ENCODE data around the gene ENDOG.

Gene ENDOG

GRCh38 chr9:128810873-128811272 lies 7.4 kb upstream of the ENDOG start:
- in situ Hi-C loops (cut with HindIII; ENCODE audit: low sequenced_read_pairs), result no loop called here
- DNase-seq (ENCODE audit: low read depth, low spot score), result no peak
- H3K4me3 ChIP-seq (ENCODE audit: low read depth, low read length), result no peak overlapping the region
- TF ChIP-seq, protein P1, sequence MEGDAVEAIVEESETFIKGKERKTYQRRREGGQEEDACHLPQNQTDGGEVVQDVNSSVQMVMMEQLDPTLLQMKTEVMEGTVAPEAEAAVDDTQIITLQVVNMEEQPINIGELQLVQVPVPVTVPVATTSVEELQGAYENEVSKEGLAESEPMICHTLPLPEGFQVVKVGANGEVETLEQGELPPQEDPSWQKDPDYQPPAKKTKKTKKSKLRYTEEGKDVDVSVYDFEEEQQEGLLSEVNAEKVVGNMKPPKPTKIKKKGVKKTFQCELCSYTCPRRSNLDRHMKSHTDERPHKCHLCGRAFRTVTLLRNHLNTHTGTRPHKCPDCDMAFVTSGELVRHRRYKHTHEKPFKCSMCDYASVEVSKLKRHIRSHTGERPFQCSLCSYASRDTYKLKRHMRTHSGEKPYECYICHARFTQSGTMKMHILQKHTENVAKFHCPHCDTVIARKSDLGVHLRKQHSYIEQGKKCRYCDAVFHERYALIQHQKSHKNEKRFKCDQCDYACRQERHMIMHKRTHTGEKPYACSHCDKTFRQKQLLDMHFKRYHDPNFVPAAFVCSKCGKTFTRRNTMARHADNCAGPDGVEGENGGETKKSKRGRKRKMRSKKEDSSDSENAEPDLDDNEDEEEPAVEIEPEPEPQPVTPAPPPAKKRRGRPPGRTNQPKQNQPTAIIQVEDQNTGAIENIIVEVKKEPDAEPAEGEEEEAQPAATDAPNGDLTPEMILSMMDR (IDR thresholded peaks at IDR 0.05; ENCODE audit: low read depth, low read length), result no peak

DNA sequence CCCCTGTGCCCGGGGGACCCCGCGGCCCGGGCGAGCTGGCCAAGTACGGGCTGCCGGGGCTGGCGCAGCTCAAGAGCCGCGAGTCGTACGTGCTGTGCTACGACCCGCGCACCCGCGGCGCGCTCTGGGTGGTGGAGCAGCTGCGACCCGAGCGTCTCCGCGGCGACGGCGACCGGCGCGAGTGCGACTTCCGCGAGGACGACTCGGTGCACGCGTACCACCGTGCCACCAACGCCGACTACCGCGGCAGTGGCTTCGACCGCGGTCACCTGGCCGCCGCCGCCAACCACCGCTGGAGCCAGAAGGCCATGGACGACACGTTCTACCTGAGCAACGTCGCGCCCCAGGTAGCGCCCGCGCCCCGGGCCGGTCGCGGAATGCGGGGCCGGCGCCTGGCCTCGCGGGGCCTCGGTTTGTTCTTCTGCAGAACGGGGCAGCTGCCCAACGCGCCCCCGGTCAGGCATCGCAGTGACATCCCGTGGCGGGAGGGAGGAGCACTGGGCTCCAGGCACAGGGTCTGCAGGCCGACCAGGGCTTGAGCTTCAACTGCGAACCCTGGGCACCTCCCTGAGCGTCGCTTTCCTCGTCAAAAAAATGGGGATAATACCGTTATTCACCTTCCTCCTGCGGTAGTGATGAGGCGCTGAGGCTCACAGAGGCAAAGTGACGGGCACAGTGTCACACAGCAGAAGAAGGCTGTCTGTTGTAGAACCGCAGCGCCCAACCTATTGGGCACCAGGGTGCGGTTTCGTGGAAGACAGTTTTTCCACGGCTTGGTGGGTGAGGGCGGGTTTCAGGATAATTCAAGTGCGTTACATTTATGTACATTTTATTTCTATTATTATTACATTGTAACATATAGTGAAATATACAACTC lies 777 bp downstream of the ENDOG start:
- H3K4me3 ChIP-seq (ENCODE audit: low read depth, low read length), result peak overlapping the region; percentile 63
- in situ Hi-C loops (cut with HindIII; ENCODE audit: low sequenced_read_pairs), result no loop called here
- no peak for DNase-seq (ENCODE audit: low read depth, low spot score)
- TF ChIP-seq, protein P1 (IDR thresholded peaks at IDR 0.05; ENCODE audit: low read depth, low read length), result no peak

DNA sequence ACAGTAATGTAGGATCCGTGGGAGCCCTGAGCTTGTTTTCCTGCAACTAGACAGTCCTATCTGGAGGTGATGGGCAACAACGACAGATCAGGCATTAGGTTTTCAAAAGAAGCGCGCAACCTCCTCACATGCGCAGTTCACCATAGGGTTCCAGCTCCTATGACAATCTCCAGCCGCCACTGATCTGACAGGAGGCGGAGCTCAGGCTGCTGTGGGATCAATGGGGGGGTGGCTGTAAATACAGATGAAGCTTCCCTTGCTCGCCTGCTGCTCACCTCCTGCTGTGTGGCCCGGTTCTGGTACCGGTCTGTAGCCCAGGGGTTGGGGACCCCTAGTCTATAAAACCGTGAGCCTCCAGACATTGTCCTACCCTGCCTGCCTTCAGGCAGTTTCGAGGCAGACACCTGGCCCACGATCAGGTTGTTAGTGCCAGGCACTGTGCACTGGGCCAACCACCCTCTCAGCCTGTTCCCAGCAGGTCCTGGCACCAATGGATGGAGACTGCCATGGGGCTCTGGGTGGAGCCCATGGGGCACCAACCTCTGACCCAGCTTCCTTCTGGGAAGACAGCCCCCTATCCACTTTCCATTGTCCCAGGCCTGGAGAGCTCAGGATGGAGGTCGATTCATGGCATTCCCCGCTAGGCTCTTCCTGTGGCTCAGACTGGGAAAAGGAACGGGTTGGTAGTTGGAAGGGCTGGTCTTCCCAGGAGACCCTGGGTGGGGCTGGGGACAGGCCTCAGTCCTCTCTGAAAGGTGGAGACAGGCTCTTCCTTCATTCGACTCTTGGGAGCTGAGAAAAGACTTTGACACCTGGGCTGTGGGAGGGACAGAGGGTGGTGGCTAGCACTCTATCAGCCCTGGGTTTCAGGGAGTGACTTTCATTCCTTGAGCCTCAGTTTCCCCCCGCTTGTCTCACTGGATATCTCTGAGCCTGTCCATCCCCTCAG lies 1.7 kb downstream of the ENDOG start:
- DNase-seq (ENCODE audit: low read depth, low spot score), result no peak
- no peak overlapping the region for H3K4me3 ChIP-seq (ENCODE audit: low read depth, low read length)
- in situ Hi-C loops (cut with HindIII; ENCODE audit: low sequenced_read_pairs), result no loop called here
- TF ChIP-seq, protein P1 (IDR thresholded peaks at IDR 0.05; ENCODE audit: low read depth, low read length), result no peak

- TF ChIP-seq, protein P1 (IDR thresholded peaks at IDR 0.05; ENCODE audit: low read depth, low read length), result no peak
- no peak for DNase-seq (ENCODE audit: low read depth, low spot score)
- H3K4me3 ChIP-seq (ENCODE audit: low read depth, low read length), result no peak overlapping the region
- in situ Hi-C loops (cut with HindIII; ENCODE audit: low sequenced_read_pairs), result no loop called here
These were observed 2.6 kb downstream of the ENDOG start for GRCh38 chr9:128820665-128821583.

DNA sequence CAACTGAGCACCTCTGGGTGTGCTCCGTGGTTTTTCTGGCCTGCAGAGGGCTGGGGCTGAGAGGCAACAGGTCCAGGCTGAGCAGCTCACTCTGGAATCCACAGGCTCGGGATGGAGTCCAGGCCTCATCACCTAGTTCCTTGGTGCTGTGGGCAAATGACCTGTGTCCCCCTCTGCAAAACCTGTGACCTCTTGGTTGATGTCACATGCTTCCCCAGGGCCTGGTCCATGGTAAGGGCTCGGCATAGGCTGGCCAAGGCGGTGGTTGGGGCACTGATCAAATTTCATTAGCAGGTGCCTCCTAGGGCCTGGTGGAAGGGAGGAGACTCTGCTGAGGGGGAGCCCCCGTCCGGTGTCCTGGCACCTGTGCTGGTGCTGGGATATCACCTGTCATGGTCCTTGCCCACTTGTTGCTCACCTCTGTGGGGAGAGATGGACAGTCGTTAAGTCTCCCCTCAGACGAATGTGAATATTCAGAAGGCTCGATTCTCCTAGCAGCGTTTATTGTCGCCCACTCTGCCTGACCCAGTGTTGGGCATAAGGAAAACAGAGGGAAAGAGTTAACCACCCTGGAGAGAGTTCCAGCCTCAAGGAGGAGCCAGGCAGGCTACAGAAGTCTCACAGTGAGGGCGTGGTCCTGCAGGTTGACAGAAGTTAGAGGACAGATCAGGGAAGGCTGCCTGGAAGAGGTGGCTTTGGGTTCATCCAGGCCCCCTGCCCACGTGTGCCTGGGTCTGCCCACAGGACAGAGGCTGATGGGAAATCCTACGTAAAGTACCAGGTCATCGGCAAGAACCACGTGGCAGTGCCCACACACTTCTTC lies 3.5 kb downstream of the ENDOG start:
- in situ Hi-C loops (cut with HindIII; ENCODE audit: low sequenced_read_pairs), result no loop called here
- H3K4me3 ChIP-seq (ENCODE audit: low read depth, low read length), result no peak overlapping the region
- TF ChIP-seq, protein P1 (IDR thresholded peaks at IDR 0.05; ENCODE audit: low read depth, low read length), result no peak

More for the DNA sequence above, 3.5 kb downstream of the ENDOG start:
- no peak for DNase-seq (ENCODE audit: low read depth, low spot score)
